Prostate gland (tissue), 2 donors: ENCODE results near the gene PDSS2.
"Not testable (repeated sequence)": the region's sequence is repeated elsewhere in the genome, so short reads cannot be mapped to it uniquely, and the experiment has no call there.

Experiments used
- POLR2A ChIP-seq: fragments of 450-650 bp; IDR thresholded peaks from one replicate; pipeline ENCODE4 v1.6.1; 2016; ENCODE audit warnings: antibody characterized with exemption, mild to moderate bottlenecking
- POLR2AphosphoS5 ChIP-seq: sonication (generic); formaldehyde crosslinking; IDR thresholded peaks from one replicate; pipeline ENCODE4 v1.6.1; 2017; ENCODE audit warnings: antibody characterized with exemption
- TF ChIP-seq, protein P1 (sequence below), 4 experiments: fragments of 200-600 bp in 2 of 4; fragments of 450-650 bp in 2 of 4; sonication (generic) in 2 of 4; IDR thresholded peaks; 1 replicate in 3 of 4; 2 replicates in 1 of 4; pipeline ENCODE4 v1.5.1; 2016 to 2019; ENCODE audit warnings: antibody characterized with exemption in 4 of 4, mild to moderate bottlenecking in 2 of 4, moderate library complexity in 2 of 4

DNA sequence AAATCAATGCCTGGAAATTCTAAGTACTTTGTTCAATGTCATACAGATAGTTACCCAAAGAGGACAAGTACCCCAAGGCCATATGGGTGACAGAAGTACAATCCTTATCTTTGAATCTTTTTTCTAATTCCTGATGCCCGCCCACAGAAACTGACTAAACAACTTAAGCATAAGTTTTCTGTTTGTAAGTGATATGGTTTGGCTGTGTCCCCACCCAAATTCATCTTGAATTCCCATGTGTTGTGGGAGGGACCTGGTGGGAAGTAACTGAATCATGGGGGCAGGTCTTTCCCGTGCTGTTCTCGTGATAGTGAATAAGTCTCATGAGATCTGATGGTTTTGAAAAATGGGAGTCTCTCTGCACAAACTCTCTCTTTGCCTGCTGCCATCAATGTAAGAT lies 153.4 kb downstream of the PDSS2 start:
- TF ChIP-seq POLR2A, POLR2AphosphoS5: not testable (repeated sequence)
- TF ChIP-seq, protein P1, sequence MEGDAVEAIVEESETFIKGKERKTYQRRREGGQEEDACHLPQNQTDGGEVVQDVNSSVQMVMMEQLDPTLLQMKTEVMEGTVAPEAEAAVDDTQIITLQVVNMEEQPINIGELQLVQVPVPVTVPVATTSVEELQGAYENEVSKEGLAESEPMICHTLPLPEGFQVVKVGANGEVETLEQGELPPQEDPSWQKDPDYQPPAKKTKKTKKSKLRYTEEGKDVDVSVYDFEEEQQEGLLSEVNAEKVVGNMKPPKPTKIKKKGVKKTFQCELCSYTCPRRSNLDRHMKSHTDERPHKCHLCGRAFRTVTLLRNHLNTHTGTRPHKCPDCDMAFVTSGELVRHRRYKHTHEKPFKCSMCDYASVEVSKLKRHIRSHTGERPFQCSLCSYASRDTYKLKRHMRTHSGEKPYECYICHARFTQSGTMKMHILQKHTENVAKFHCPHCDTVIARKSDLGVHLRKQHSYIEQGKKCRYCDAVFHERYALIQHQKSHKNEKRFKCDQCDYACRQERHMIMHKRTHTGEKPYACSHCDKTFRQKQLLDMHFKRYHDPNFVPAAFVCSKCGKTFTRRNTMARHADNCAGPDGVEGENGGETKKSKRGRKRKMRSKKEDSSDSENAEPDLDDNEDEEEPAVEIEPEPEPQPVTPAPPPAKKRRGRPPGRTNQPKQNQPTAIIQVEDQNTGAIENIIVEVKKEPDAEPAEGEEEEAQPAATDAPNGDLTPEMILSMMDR (IDR thresholded peaks at IDR 0.05), result not testable (repeated sequence)
